Uterus (tissue), 2 donors: Measurements from ENCODE around the gene NCL.

Experiments
- CTCF ChIP-seq, 4 experiments: fragments of 200-600 bp in 2 of 4; fragments of 450-650 bp in 2 of 4; sonication (generic) in 2 of 4; IDR thresholded peaks; one replicate each; pipeline ENCODE4 v1.5.1; 2016 to 2019; ENCODE audit warnings: antibody characterized with exemption in 4 of 4, mild to moderate bottlenecking in 2 of 4, moderate library complexity in 1 of 4
- POLR2A ChIP-seq, 2 donors: fragments of 450-650 bp; IDR thresholded peaks; one replicate each; pipeline ENCODE4 v1.6.1; 2016; ENCODE audit warnings: antibody characterized with exemption in 2 of 2, mild to moderate bottlenecking in 1 of 2, moderate library complexity in 1 of 2

- TF ChIP-seq CTCF (IDR thresholded peaks at IDR 0.05) = no peak
- no peak for TF ChIP-seq POLR2A (IDR thresholded peaks at IDR 0.05)
Observed at GRCh38 chr2:231483398-231484329, 19.4 kb upstream of the NCL start.
